MM.1S (cell line): Measurements from ENCODE around the gene NUAK1.

ENCODE experiments used
- EZH2 ChIP-seq: fragments of 300-600 bp; sonication (generic); optimal IDR thresholded peaks from 2 replicates; pipeline ENCODE3; 2017; ENCODE audit warnings: low read depth, mild to moderate bottlenecking, antibody characterized with exemption, low read length, mixed read lengths
- EZH2phosphoT487 ChIP-seq: fragments of 300-600 bp; sonication (generic); IDR thresholded peaks from 2 replicates; pipeline ENCODE4 v1.6.1; 2018; ENCODE audit warnings: antibody characterized with exemption, low read length
- TF ChIP-seq, protein P1 (sequence below): fragments of 300-600 bp; sonication (generic); IDR thresholded peaks from 2 replicates; pipeline ENCODE4 v1.5.1; 2016; ENCODE audit warnings: antibody characterized with exemption, low read length, mixed read lengths

GRCh38 chr12:106120519-106121105 is 18.1 kb downstream of the NUAK1 start:
- TF ChIP-seq, protein P1, sequence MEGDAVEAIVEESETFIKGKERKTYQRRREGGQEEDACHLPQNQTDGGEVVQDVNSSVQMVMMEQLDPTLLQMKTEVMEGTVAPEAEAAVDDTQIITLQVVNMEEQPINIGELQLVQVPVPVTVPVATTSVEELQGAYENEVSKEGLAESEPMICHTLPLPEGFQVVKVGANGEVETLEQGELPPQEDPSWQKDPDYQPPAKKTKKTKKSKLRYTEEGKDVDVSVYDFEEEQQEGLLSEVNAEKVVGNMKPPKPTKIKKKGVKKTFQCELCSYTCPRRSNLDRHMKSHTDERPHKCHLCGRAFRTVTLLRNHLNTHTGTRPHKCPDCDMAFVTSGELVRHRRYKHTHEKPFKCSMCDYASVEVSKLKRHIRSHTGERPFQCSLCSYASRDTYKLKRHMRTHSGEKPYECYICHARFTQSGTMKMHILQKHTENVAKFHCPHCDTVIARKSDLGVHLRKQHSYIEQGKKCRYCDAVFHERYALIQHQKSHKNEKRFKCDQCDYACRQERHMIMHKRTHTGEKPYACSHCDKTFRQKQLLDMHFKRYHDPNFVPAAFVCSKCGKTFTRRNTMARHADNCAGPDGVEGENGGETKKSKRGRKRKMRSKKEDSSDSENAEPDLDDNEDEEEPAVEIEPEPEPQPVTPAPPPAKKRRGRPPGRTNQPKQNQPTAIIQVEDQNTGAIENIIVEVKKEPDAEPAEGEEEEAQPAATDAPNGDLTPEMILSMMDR: no peak
- TF ChIP-seq EZH2 (no peak), EZH2phosphoT487 (no peak)
